A673 (cell line): ENCODE measurements around the gene BCL10.

Source experiments
- EZH2 ChIP-seq: fragments of 200-600 bp; sonication (generic); IDR thresholded peaks from 2 replicates; pipeline ENCODE4 v1.6.1; 2017; ENCODE audit warnings: borderline replicate concordance, low read depth, mild to moderate bottlenecking, mixed read lengths, antibody characterized with exemption, low read length; ENCODE audit not compliant: poor library complexity, severe bottlenecking
- TF ChIP-seq, protein P1 (sequence below): fragments of 300-800, 200-600 bp; sonication (generic); conservative IDR thresholded peaks from 2 replicates; pipeline ENCODE4 v1.5.1; 2017; ENCODE audit warnings: low read depth, mild to moderate bottlenecking, antibody characterized with exemption, low read length, moderate library complexity, mixed read lengths

GRCh38 chr1:85297855-85298629 is 21.6 kb upstream of the BCL10 start:
- TF ChIP-seq, protein P1, sequence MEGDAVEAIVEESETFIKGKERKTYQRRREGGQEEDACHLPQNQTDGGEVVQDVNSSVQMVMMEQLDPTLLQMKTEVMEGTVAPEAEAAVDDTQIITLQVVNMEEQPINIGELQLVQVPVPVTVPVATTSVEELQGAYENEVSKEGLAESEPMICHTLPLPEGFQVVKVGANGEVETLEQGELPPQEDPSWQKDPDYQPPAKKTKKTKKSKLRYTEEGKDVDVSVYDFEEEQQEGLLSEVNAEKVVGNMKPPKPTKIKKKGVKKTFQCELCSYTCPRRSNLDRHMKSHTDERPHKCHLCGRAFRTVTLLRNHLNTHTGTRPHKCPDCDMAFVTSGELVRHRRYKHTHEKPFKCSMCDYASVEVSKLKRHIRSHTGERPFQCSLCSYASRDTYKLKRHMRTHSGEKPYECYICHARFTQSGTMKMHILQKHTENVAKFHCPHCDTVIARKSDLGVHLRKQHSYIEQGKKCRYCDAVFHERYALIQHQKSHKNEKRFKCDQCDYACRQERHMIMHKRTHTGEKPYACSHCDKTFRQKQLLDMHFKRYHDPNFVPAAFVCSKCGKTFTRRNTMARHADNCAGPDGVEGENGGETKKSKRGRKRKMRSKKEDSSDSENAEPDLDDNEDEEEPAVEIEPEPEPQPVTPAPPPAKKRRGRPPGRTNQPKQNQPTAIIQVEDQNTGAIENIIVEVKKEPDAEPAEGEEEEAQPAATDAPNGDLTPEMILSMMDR: no peak
- TF ChIP-seq EZH2: no peak
